Left hindlimb (tissue), 1 donor: ENCODE measurements around the gene ZNF18.

Experiments used
- DNase-seq: peaks from one replicate; pipeline ENCODE4 v3.0.0-alpha.2; 2018

ZNF18 gene, protein sequence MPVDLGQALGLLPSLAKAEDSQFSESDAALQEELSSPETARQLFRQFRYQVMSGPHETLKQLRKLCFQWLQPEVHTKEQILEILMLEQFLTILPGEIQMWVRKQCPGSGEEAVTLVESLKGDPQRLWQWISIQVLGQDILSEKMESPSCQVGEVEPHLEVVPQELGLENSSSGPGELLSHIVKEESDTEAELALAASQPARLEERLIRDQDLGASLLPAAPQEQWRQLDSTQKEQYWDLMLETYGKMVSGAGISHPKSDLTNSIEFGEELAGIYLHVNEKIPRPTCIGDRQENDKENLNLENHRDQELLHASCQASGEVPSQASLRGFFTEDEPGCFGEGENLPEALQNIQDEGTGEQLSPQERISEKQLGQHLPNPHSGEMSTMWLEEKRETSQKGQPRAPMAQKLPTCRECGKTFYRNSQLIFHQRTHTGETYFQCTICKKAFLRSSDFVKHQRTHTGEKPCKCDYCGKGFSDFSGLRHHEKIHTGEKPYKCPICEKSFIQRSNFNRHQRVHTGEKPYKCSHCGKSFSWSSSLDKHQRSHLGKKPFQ

DNA sequence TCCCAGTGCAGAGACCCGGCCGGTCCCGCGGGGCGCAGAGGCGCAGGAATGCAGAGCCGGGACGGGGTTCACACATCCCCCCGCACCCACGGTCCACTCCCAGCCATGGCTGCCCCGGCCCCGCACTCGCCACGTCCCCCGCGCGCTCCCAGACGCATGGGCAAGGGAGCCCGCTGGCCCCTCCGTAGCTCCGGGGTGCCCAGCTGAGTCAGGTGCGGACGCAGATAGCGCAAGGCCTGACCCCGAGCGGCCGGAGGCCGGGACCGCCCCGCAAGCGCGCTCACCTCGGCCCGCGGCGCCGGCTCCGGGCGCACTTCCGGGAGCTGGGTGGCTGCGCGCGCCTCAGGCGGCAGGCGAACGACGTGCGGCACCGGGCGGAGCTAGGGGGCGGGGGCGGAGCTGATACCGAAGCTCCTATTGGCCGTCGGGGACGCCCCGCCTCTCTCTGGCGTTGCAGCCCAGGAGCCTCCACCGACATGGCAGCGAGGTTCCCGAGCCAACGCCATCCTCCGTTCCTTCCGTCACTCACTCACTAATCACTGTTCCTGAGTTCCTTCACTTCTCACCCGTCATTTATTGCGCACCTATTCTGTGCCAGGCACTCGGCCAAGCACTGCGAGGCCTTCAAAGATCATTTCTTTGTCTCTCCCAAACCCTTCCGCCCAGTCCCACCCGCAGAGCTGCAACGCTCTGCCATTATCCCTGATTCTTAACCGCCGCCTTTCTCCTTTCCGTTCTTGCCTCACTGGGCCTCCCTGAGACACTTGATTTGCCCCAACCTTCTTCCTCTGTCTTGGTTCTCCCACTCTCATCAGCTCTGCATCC, at the start of gene ZNF18:
ZNF18 (minus strand) TSS at position 329 of the 825 bp plus-strand sequence. CDS start 4,646 bp downstream, outside the sequence.
- peak; percentile 97 for DNase-seq

DNA sequence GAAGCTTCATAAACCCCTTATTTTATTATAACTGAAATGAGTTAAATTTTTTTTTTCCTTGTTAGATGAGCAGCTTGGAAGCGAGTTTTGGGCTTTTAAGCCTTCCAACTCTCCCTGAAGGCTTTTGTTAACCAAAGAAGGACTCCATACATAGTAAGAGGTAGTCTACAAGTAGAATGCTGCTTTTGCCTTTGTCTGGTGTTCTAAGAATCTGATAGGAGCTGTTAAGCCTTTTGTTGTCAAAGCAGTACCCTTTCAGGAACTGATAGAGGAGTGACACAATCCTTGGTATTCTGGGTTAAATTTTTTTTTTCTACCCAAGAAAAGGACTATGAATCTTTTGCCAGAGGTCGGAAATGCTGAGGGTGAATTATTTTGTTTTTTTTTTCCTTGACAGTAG, 49.5 kb upstream of the ZNF18 start:
- DNase-seq, result no peak

DNA sequence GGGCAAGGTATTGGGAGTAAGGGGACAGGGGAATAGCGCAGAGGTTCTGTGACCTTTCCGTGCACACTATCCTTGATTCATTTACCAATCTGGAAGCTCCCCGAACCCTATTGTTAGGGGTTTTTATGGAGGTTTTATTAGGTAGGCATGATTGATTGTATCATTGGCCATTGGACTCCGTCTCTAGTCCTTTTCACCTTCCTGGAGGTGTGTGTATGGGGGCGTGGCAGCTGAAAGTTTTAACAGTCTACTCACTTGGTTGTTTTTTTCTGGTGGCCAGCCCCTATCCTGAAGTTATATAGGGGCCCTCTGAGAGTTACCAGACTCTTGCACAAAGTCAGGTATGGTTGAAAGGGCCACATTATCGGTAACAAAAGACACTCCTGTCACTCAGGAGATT, 46.4 kb upstream of the ZNF18 start:
- DNase-seq, result no peak

DNA sequence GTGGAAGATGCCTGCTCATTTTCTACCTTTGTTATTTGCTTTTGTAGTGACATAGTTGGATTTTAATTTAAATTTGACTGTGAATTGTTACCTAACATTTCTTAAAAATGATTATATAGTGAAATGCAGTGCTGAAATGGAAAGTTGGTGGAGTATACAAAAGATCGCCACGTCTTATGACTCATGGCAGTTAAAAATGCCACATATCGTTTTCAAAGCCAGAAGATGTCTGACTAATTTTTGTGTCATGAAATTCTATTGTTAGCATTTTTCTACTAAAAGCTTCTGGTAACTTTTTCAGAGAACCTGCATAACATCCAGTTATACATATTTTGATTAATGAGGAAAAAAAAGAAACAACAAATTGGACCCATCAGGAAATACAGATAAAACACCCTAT, 44.0 kb upstream of the ZNF18 start:
- DNase-seq, result no peak

DNA sequence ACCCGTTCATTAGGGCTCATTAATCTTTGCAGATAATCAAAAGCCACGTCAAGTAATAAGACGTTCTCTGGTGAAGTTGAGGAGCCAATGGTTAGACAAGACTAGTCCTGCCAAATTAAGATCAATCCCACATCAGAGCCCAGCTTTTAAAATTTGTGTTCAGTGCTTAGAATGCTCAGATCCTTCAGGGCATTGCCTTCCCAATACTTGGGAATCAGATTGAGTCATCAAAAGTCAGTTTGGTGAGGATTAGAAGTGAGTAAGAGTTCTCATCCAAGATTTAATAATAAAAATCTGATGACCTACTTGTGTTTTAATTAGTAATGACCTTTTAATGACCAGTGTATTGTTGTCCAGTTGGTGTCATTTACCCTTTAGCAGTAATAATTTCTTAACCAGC, 43.2 kb upstream of the ZNF18 start:
- no peak for DNase-seq

DNA sequence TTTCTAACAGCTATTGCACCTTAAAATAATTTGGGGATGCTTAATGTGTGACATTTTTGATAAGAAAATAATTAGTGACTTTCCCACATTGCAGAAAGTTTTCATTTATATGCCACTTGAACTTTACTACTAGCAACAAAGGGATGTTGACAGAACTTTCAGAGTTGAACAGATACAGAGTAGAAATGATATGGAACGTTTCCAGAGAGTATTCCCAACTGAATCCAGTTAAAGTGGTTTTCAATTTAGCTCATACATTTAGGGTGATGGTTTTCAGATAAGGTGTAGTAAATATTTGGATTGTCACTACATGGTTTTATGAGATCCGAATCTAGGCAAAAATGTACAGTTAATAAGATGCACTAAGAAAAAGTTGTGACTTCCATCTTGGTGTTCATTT, 40.7 kb upstream of the ZNF18 start:
- DNase-seq, result no peak

DNA sequence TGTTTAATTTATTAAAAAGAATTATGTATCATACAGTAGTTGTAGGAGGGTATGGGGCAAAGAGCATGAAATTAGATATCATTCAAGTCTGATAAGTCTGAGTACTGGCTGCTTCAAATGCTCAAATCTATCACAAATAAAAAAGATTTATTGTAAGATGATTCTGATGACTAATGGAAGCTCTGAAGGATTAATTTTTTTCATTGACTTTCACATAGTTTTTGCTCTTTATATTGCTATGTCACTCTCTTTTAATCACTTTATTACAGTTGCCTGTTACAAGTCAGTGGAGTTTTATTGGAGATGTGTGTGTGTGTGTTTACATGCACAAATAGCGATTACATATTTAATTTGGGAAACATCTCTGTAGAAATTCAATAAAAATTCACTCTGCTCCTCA, 38.4 kb upstream of the ZNF18 start:
- no peak for DNase-seq

DNA sequence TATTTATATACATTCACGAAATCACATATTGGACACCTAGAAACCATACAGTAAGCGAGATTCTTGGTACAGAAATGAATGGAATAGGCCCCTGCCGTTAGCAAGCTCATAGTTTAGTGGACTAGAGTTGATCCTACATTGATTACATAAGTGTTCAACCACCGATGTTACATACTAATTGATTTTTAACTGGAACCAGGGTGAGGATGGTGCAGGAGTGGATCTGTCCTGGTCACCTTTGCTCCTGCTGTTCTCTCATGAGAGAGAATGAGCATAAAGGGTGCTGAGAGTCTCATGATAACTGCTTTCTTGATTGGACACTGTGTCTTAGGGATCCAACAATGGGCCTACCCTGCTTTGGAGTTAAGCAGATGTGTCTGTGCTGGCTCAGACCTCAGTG, 37.3 kb upstream of the ZNF18 start:
- no peak for DNase-seq

DNA sequence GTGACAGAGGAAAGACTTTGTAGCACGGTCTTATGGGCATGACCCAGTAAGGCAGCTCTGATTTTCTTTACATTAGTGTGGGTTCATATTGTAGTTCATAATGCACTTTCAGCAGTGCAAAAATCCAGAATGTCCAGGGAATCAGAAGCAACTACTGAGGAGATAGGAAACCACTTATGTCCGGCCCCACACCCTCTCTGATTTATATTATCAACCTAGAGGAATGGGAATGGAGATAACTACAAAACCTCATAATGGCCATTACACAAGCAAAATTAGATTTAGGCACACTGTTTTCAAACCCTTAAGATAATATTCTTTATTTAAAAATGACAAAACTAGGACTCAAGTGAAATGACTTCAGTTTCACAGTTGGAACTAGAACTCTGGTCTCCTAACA, 31.3 kb upstream of the ZNF18 start:
- DNase-seq, result no peak

DNA sequence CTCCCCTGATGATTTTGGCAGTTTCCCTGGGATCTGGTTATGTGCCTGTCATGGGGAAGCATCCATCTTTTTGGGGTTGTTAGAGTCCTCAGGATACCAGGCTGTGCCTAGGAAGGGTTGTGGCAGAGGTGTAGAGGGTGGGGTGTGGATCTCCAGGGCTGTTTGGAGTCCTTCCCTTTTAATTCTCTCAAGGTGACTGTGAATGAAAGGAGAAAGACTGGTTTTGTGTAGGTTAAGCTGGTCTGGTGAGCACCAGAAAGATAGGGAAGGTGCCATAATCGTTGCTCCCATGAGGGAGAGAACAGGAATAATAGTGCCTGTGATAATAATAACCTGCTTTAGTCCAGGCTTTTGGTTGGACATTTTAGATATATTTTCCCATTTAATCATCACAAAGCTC, 30.4 kb upstream of the ZNF18 start:
- DNase-seq, result no peak

DNA sequence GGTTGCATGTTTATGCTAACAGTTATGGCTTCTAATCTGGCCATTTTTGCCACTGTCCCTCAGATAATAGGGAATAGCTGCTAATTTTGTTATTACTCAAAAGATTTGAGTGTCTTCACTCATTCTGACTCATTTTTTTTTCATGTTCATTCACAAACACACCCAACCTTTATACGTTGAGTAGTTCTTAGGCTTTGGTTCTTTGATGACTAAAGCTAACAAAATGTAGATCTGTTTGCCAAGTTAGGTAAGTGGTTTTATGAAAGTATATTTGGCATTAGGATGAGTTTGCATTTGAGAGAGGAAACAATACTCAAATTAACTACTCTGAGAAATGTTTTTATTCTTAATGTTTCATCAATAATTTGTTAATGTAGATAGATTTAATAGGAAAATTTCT, 27.1 kb upstream of the ZNF18 start:
- no peak for DNase-seq

DNA sequence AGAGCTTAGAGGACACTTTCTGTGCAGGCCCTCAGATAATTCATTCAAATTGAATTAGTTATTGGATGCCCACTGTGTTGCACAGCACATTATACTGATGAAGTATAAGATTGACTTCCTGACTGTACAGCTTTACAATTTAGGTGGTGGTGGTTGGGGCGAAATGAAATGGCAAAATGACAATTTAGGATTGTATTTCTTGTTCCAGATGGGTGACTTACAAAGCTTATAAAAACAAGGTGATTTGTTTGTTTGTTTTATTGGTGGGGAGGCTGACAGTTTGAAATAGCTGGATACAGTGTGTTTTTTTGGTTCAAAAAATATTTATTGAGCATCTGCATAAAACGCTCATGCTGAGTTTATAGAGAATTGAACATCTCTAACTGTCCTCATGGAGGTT, 25.0 kb upstream of the ZNF18 start:
- DNase-seq, result no peak

DNA sequence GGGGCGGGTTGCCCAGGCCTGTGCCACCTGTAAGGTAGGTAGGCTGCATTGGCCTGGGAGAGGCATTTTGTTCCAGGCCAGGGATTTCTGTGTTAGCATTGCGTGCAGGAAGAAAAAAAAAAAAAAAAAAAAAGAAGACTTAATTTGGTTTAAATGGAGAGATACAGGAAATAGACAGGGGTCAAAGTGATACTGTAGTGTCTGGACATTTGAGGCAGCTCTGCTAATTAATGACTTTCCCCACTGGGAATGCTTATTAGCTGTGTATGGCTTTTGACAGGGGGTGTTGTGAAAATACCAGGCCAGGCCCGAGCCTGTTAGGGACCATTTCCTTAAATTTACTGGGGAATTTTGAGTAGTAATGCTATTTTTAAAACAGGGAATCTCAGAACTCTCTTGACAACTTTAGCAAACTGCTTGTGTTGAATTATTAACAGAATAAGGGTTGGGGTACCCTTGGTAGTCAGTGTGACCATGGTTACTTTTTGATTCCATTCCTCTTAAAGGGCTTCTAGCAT, 24.4 kb upstream of the ZNF18 start:
- DNase-seq, result no peak

DNA sequence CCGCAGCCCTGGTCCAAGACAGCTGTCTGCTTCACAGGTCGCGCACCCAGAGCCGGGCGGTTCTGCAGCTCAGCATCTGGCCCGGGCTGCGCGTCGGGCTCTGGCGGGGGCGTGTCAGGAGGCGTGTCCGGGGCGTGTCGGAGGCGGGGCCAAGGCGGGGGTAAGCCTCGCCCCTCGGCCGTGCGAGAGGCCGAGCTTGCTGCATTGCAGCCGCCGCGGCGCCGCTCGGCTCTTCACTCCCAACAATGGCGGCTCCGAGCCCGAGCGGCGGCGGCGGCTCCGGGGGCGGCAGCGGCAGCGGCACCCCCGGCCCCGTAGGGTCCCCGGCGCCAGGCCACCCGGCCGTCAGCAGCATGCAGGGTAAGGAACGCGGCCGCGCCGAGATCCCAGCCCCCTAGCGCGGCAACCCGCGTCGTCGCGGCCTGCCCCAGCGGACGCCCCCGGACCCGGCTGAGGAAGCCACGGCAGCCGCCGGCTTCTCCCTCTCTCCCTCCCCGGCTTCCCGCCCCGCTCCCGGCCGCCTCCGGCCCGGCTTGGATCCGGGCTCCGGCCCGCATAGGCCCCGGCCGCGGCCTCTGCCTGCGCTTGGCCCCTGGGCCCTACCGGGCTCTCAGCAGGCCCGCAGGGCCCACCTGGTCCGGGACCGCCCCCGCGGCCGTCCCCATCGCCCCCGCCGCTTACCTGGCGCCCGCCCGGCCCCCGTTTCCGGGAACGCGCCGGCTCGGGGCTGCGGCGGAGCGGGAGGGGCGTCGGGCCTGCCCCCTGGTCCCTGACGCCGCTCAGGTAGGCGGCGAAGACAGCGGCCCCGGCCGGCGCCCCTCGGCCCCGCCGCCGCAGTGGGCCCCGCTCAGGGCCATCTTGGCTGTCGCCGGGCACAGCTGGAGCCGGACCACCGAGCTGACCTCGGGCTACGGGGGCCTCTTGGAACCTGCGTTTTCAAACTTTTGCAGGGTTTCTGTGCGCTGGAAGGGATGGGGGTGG, 23.7 kb upstream of the ZNF18 start, which contains the start of gene MAP2K4:
MAP2K4 (plus strand) TSS at position 236 of the 981 bp plus-strand sequence; CDS start at position 246, 10 bp downstream.
- peak; percentile 95 for DNase-seq

DNA sequence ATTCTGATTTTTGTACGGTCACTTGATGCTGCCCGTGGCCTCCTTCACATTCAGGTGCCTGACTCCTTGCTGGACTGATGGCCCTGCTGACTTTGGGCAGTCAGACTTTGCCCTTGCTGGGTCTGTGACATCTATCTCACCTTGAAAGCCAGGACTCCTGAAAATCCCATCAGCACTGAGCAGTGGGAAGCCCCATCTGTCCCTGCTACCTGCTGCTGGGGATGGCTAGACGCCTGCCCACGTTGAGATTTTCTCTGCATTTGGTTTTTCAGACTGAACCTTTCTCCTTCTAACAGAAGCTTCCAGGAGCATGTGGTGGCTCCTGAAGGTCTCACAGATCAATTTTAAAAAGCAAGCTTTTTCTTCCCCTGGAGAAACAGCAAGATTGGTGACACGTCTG, 10.2 kb upstream of the ZNF18 start:
- DNase-seq, result no peak

DNA sequence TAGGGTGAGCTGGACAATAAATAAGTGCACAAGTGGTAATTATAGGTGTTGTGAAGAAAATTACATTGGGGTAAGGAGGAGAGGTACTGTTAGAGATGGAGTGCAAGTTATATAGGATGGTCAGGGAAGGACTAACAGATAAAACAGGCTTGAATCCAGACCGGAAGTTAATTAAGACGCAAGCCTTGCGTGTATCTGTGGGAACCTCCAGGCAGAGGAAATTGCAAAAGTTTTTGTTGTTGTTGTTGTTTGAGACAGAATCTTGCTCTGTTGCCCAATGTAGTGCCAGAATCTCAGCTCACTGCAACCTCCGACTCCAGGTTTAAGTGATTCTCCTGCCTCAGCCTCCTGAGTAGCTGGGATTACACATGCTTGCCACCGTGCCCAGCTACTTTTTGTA, 2.4 kb upstream of the ZNF18 start:
- no peak for DNase-seq

DNA sequence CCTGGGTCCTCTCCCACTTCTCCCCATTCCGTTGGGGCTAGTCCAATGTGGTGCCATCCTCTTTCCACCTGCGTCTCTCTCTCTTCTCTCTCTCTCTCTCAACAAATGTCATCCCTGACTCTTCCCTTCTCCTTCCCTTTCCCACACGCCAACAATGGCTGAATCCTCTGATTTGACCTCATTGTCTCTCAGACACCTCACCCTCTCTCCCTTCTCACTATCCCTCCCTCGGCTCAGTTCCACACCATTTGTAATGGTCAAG, 628 bp upstream of the ZNF18 start:
- DNase-seq, result no peak

DNA sequence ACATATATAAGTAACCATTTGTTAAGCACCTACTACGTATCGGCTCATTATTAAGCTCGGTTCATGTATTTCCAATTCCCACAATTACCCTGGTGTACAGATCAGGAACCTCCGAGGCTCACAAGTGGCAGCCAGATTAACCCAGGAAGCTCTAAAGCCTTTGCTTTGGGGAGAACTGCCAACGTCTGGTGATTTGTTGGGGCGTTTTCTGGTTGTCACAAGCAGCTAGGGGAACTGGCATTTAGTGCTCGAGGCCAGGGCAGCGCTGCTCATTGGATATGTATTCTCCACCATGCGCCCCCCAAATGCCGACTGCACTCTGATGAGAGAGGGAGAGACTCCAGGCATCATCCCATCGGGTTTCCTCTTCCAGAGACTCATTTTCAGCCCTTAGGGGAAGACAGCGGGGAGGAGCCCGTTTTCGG, 541 bp downstream of the ZNF18 start:
- no peak for DNase-seq

DNA sequence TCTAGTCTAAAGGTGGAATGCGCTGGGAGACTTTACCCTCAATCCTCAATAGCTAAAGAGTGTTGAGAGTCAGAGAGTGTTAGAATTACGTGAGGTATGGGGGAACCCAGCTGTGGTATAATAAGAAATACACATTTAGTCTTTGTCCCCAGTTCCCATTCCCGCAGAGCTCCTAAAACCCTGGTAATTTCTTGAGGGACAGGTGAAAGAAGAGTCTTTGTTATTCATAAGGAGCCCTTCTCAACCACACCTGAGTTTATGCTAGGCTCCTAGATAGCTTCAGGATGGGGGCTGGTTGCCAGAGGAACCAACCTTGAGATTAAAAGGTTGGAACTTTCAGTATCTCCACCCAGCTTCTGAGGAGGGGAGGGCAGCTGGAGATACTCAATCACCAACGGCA, 5.8 kb downstream of the ZNF18 start:
- DNase-seq, result no peak

DNA sequence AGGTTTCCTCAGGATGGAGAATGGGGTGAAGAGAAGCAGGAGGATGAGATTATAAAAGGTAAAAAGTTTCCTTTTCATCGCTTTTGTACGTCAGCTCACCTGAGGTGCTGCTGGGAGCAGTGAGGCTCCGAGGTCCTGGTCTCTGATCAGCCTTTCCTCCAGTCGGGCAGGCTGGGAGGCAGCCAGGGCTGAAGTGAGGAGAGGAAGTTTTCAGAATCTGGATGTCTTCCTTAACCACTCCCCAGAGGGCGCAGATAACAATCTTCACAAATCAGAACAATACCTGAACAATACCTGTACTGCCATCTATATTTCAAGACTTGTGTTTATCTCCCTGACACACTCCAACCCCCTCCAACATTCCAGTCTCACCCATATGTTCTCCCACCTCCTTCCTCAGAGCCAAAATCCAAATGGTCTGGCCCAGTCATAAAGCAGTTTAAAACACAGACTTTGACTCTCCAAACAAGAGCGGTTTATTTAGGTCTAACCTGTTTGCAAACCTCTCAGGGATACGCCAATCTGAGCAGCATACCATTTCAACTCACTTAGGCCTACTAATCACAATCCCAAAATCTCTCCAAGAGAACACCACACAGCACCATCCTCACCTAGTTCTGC, 6.8 kb downstream of the ZNF18 start:
- DNase-seq, result no peak

DNA sequence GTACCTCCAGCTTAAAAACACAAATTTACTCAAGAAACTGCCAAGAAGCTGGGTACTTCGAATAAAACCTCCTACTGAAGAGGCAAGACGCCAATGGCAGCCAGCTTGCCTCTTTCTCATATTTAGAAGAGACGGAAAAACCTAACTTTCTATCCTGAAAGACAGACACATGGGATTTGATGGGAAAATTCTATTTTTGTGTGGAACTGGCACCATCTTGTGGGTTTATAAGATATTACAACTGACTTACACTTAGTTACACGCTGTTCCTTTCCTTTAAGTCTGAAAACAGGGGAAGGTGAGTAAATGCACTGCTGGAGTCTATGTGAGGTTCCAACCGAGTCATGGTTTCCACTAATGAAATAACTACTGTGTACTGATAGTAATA, 10.3 kb downstream of the ZNF18 start:
- no peak for DNase-seq
